ENCODE measurements around the gene INA. TPM values are rescaled to one million over a fixed set of nuclear protein-coding genes. Genes with fewer than 3 reads are reported as not detected.
A peak's percentile ranks its signal among the peaks of the same experiment; 100 is the strongest.

The INA gene
- total RNA-seq, 2 donors from 2014 or later, result 0.14 to 2.0 TPM

- no peaks in the 10 kb centered on the region for H3K36me3 ChIP-seq
- TF ChIP-seq CTCF (IDR thresholded peaks at IDR 0.05), result no peak
- TF ChIP-seq POLR2AphosphoS5 (IDR thresholded peaks at IDR 0.05), result no peak
- TF ChIP-seq POLR2A (IDR thresholded peaks at IDR 0.05), result no peak
- no peaks in the 10 kb centered on the region for H3K9me3 ChIP-seq
- H3K4me1 ChIP-seq (replicated peaks), result no peaks in the 10 kb centered on the region
- no peak overlapping the region for H3K27ac ChIP-seq
- DNase-seq (ENCODE audit: low spot score), result no peak
- no peaks in the 10 kb centered on the region for H3K27me3 ChIP-seq (replicated peaks; ENCODE audit: insufficient read depth)
- H3K4me3 ChIP-seq, result no peak overlapping the region
- intact Hi-C loops (cut with DNase I), result no loop called here
- 73% methylated on average over 7 of the region's 7 CpGs for WGBS
These were observed 44.0 kb upstream of the INA start for GRCh38 chr10:103232772-103233488.

GRCh38 chr10:103235775-103236174, 41.2 kb upstream of the INA start:
- Histone ChIP-seq H3K27ac (no peak overlapping the region), H3K4me3 (no peak overlapping the region), H3K4me1 (replicated peaks) (peaks cover 9% of the 10 kb centered on the region), H3K36me3 (no peaks in the 10 kb centered on the region), H3K9me3 (no peaks in the 10 kb centered on the region), H3K27me3 (replicated peaks; ENCODE audit: insufficient read depth) (no peaks in the 10 kb centered on the region)
- intact Hi-C loops (cut with DNase I), result no loop called here
- 75% methylated on average over 2 of the region's 2 CpGs for WGBS
- no peak for TF ChIP-seq POLR2A (IDR thresholded peaks at IDR 0.05)
- TF ChIP-seq POLR2AphosphoS5 (IDR thresholded peaks at IDR 0.05), result no peak
- no peak for TF ChIP-seq CTCF (IDR thresholded peaks at IDR 0.05)
- DNase-seq (ENCODE audit: low spot score), result no peak

- Histone ChIP-seq H3K36me3 (no peaks in the 10 kb centered on the region), H3K9me3 (no peaks in the 10 kb centered on the region), H3K27me3 (replicated peaks; ENCODE audit: insufficient read depth) (no peaks in the 10 kb centered on the region), H3K4me3 (no peak overlapping the region), H3K4me1 (replicated peaks) (peaks cover 16% of the 10 kb centered on the region), H3K27ac (no peak overlapping the region)
- 78% methylated on average over 11 of the region's 11 CpGs for WGBS
- TF ChIP-seq POLR2A (IDR thresholded peaks at IDR 0.05) (no peak), POLR2AphosphoS5 (IDR thresholded peaks at IDR 0.05) (no peak), CTCF (IDR thresholded peaks at IDR 0.05) (peak in 1 of 4 experiments; percentile 5)
- intact Hi-C loops (cut with DNase I), result no loop called here
- DNase-seq (ENCODE audit: low spot score), result no peak
These were observed 38.3 kb upstream of the INA start for GRCh38 chr10:103238506-103239252.

- intact Hi-C loops (cut with DNase I), result loop anchor here (5.0 to 10.0 kb wide), 2 partner anchors 49 to 517 kb away; partner anchors contain the start of gene NT5C2
- TF ChIP-seq POLR2AphosphoS5 (IDR thresholded peaks at IDR 0.05), result peak; percentile 94
- TF ChIP-seq CTCF (IDR thresholded peaks at IDR 0.05), result no peak
- no peak for TF ChIP-seq POLR2A (IDR thresholded peaks at IDR 0.05)
- peak overlapping the region; percentile 72 to 78 for H3K27ac ChIP-seq
- DNase-seq (ENCODE audit: low spot score), result peak; percentile 91
- no peak overlapping the region for H3K4me3 ChIP-seq
- H3K4me1 ChIP-seq (replicated peaks), result peaks cover 16% of the 10 kb centered on the region
- H3K27me3 ChIP-seq (replicated peaks; ENCODE audit: insufficient read depth), result no peaks in the 10 kb centered on the region
- H3K36me3 ChIP-seq, result no peaks in the 10 kb centered on the region
- H3K9me3 ChIP-seq, result no peaks in the 10 kb centered on the region
- 19% methylated on average over 7 of the region's 7 CpGs for WGBS
These were observed 35.5 kb upstream of the INA start for GRCh38 chr10:103241262-103242011.
